SK-N-SH (cell line): Measurements from ENCODE around the gene TEX30. TPM values are rescaled to one million over a fixed set of nuclear protein-coding genes. Genes with fewer than 3 reads are reported as not detected.
A peak's percentile ranks its signal among the peaks of the same experiment; 100 is the strongest.

Source experiments
- CTCF ChIA-PET: fragments of 300-600, 350-600 bp; formaldehyde crosslinking; extraction: SDS; loops from one replicate; lab custom pipeline; 2021; lab: Yijun Ruan, JAX
- POLR2A ChIA-PET: fragments of 350-600 bp; sonication (Branson Sonifier 250); formaldehyde crosslinking; extraction: SDS; loops from one replicate; lab custom pipeline; 2020; ENCODE audit warnings: antibody characterized with exemption, inconsistent platforms; lab: Yijun Ruan, JAX
- DNase-seq: peaks from one replicate; pipeline ENCODE4 v3.0.0; 2012
- H2AFZ ChIP-seq: fragments of 200-600 bp; sonication (generic); 2 replicates; pipeline ENCODE4 v1.8.1; 2016; ENCODE audit warnings: antibody characterized with exemption, mild to moderate bottlenecking, low read depth
- H3F3A ChIP-seq: fragments of 200-600 bp; sonication (generic); replicated peaks from 2 replicates; pipeline ENCODE3; 2016; ENCODE audit warnings: antibody characterized with exemption, mild to moderate bottlenecking; ENCODE audit not compliant: insufficient read depth
- H3K27ac ChIP-seq, 2 experiments: fragments of 200-500 bp in 1 of 2; fragments of 200-600 bp in 1 of 2; sonication (Bioruptor generic) in 1 of 2; sonication (generic), shearing (Covaris generic) in 1 of 2; 2 replicates each; pipeline versions ENCODE4 v1.5.1 to v1.6.1; 2014 to 2016; ENCODE audit warnings: low read depth in 2 of 2, inconsistent platforms in 1 of 2, low read length in 1 of 2, mild to moderate bottlenecking in 1 of 2, mixed read lengths in 1 of 2
- H3K27me3 ChIP-seq: fragments of 200-600 bp; sonication (generic), shearing (Covaris generic); 2 replicates; pipeline ENCODE4 v1.6.1; 2016; ENCODE audit warnings: mixed run types; ENCODE audit not compliant: insufficient read depth
- H3K36me3 ChIP-seq, 2 experiments: fragments of 200-500 bp in 1 of 2; fragments of 200-600 bp in 1 of 2; sonication (Bioruptor generic) in 1 of 2; sonication (generic) in 1 of 2; replicated peaks in 1 of 2; 2 replicates each; pipeline versions ENCODE3 to v1.5.1; 2014 to 2016; ENCODE audit warnings: low read length in 1 of 2, mild to moderate bottlenecking in 1 of 2; ENCODE audit not compliant: insufficient read depth in 2 of 2, control insufficient read depth in 1 of 2
- H3K4me1 ChIP-seq, 2 experiments: fragments of 200-500 bp in 1 of 2; fragments of 200-600 bp in 1 of 2; sonication (Bioruptor generic) in 1 of 2; sonication (generic), shearing (Covaris generic) in 1 of 2; 2 replicates each; pipeline versions ENCODE4 v1.5.1 to v1.6.1; 2014 to 2016; ENCODE audit warnings: low read depth in 1 of 2, low read length in 1 of 2, mixed run types in 1 of 2; ENCODE audit not compliant: insufficient read depth in 2 of 2, control insufficient read depth in 1 of 2
- H3K4me2 ChIP-seq: fragments of 200-600 bp; sonication (generic), shearing (Covaris generic); 2 replicates; pipeline ENCODE4 v1.6.1; 2017; ENCODE audit warnings: mixed run types
- H3K4me3 ChIP-seq, 2 experiments: fragments of 200-500 bp in 1 of 2; fragments of 200-600 bp in 1 of 2; sonication (Bioruptor generic) in 1 of 2; sonication (generic), shearing (Covaris generic) in 1 of 2; 2 replicates each; pipeline versions ENCODE4 v1.5.1 to v1.8.1; 2014 to 2016; ENCODE audit warnings: low read depth in 2 of 2, inconsistent platforms in 1 of 2, low read length in 1 of 2, mild to moderate bottlenecking in 1 of 2, mixed read lengths in 1 of 2, moderate library complexity in 1 of 2
- H3K79me2 ChIP-seq: fragments of 200-600 bp; sonication (generic); 2 replicates; pipeline ENCODE4 v1.8.1; 2017; ENCODE audit warnings: mild to moderate bottlenecking; ENCODE audit not compliant: insufficient read depth
- H3K9ac ChIP-seq: fragments of 200-600 bp; sonication (generic); 2 replicates; pipeline ENCODE4 v1.6.1; 2017; ENCODE audit warnings: mixed run types
- H3K9me2 ChIP-seq: fragments of 200-600 bp; sonication (generic); 2 replicates; pipeline ENCODE4 v1.6.1; 2017; ENCODE audit warnings: mixed run types
- H3K9me3 ChIP-seq: fragments of 200-600 bp; sonication (generic); 2 replicates; pipeline ENCODE4 v1.6.1; 2017; ENCODE audit warnings: mixed run types, mild to moderate bottlenecking, moderate library complexity
- H4K20me1 ChIP-seq: fragments of 200-600 bp; sonication (generic); 2 replicates; pipeline ENCODE4 v1.6.1; 2017; ENCODE audit warnings: mild to moderate bottlenecking, mixed run types; ENCODE audit not compliant: insufficient read depth
- EZH2phosphoT487 ChIP-seq: fragments of 200-600 bp; sonication (generic); IDR thresholded peaks from 2 replicates; pipeline ENCODE4 v1.6.1; 2017; ENCODE audit warnings: low read depth, mixed run types, mild to moderate bottlenecking, antibody characterized with exemption, moderate library complexity, borderline replicate concordance
- FOSL2 ChIP-seq: IDR thresholded peaks from 2 replicates; pipeline ENCODE4 v1.4.0; 2012; ENCODE audit warnings: low read depth, mild to moderate bottlenecking, moderate library complexity, borderline replicate concordance
- FOXM1 ChIP-seq: IDR thresholded peaks from 2 replicates; pipeline ENCODE4 v1.4.0; 2012; ENCODE audit warnings: low read depth, mild to moderate bottlenecking
- RAD21 ChIP-seq: IDR thresholded peaks from 2 replicates; pipeline ENCODE4 v1.6.1; 2012; ENCODE audit warnings: mild to moderate bottlenecking, low read length
- RFX5 ChIP-seq: IDR thresholded peaks from 2 replicates; pipeline ENCODE4 v1.6.1; 2012; ENCODE audit warnings: mild to moderate bottlenecking, improper control_type of control experiment, low read length
- TEAD4 ChIP-seq: IDR thresholded peaks from 2 replicates; pipeline ENCODE4 v1.4.0; 2012; ENCODE audit warnings: mild to moderate bottlenecking, borderline replicate concordance; ENCODE audit not compliant: insufficient read depth
- WGBS: methylation state at CpG from one replicate; pipeline ENCODE4 v1.1.6; 2017; ENCODE audit warnings: low lambda C conversion rate; 5-methylcytosine and 5-hydroxymethylcytosine counted together
- polyA plus RNA-seq, 3 experiments: library from polyadenylated mRNA; depleted of rRNA; stranded (reverse); fragments of >200 nt; gene quantifications; 2 replicates each; pipeline ENCODE4 v1.2.3, GENCODE V29; 2012
- TF ChIP-seq, protein P1 (sequence below): IDR thresholded peaks from 2 replicates; pipeline ENCODE4 v1.4.0; 2012; ENCODE audit warnings: low read depth, borderline replicate concordance
- TF ChIP-seq, protein P2 (sequence below): fragments of 200-600 bp; sonication (generic); IDR thresholded peaks from 2 replicates; pipeline ENCODE4 v1.6.1; 2017; ENCODE audit warnings: antibody characterized with exemption, mild to moderate bottlenecking, moderate library complexity

TEX30 gene
- polyA plus RNA-seq, 1 of the 3 experiments (the other 2 are of a cell fraction), result 7.2 TPM

DNA sequence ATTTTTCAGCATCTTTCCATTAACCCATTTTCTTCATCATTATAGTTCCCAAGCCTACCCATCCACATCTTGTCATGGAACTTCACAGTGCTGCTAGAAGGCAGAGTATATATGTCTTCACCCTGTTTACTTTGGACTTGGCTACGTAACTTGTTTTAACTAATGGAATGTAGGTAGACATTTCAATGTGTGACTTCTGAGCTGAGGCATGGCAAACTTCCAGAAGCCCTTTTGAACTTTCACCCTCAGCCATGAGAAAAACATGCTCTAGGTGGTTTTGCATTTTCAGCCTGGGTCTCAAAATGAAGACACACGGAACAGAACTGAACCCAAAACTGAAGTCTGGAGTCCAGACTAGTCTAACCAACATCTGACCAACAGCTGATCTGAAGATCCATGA lies 3.2 kb downstream of the TEX30 start:
- no peak for DNase-seq
- CTCF ChIA-PET, result interaction anchor here (1.1 to 2.5 kb wide), 4 partner anchors 117 to 180 kb away, joined by 3 to 17 read pairs (median 4); no protein-coding TSS in a partner anchor
- H3K79me2 ChIP-seq, result peaks cover 21% of the 10 kb centered on the region; the same call in 1 of the 2 replicates
- no peaks in the 10 kb centered on the region for H3K9me2 ChIP-seq
- H3K36me3 ChIP-seq, result peaks cover 8 to 11% of the 10 kb centered on the region in 2 experiments
- POLR2A ChIA-PET, result no interaction called here
- no peak overlapping the region for H3K27ac ChIP-seq
- no peak for TF ChIP-seq TEAD4
- H3F3A ChIP-seq, result peaks cover 5% of the 10 kb centered on the region
- H3K4me3 ChIP-seq, result no peak overlapping the region
- H2AFZ ChIP-seq, result no peak overlapping the region
- no peak overlapping the region for H3K4me2 ChIP-seq
- no peak overlapping the region for H3K9ac ChIP-seq
- H3K9me3 ChIP-seq, result no peaks in the 10 kb centered on the region
- H4K20me1 ChIP-seq, result no peaks in the 10 kb centered on the region
- 100% methylated on average over 2 of the region's 2 CpGs for WGBS
- peaks cover 0 to 13% of the 10 kb centered on the region in 2 experiments; a peak in 2 of 4 replicates for H3K4me1 ChIP-seq
- H3K27me3 ChIP-seq, result no peaks in the 10 kb centered on the region

DNA sequence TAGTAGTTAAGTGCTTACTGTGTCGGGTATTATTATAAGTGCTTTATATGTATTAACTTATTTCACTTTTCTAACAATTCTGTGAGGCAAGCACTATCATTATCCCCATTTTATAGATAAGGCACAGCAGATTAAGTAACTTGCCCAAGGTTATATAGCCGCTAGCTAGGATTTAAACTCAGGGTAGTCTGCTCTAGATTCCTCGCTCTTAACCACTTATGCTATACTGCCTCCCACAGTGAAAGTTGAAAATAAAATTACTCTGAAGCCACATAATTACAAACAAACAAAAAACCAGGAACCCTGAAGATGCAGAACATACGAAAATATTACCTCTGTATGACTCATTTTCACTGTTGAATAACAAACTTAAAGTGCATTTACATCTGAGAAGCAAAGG lies 3.9 kb downstream of the TEX30 start:
- Histone ChIP-seq H4K20me1 (no peaks in the 10 kb centered on the region), H3K9ac (no peak overlapping the region), H3K27ac (no peak overlapping the region), H3K4me2 (no peak overlapping the region), H2AFZ (peak overlapping the region; percentile 9; the same call in 1 of the 2 replicates), H3K36me3 (peaks cover 11% of the 10 kb centered on the region in 2 experiments), H3F3A (no peaks in the 10 kb centered on the region), H3K4me3 (no peak overlapping the region), H3K9me2 (no peaks in the 10 kb centered on the region), H3K79me2 (peaks cover 21% of the 10 kb centered on the region; the same call in 1 of the 2 replicates), H3K4me1 (peaks cover 0 to 16% of the 10 kb centered on the region in 2 experiments; a peak in 2 of 4 replicates), H3K9me3 (no peaks in the 10 kb centered on the region), H3K27me3 (no peaks in the 10 kb centered on the region)
- WGBS, result 78% methylated on average over 4 of the region's 4 CpGs
- peak; percentile 20 for DNase-seq
- ChIA-PET CTCF (interaction anchor here (0.6 to 2.7 kb wide), 9 partner anchors 45 to 196 kb away, joined by 3 to 17 read pairs (median 5); partner anchors contain the start of gene TPP2), POLR2A (no interaction called here)
- TF ChIP-seq, protein P1, sequence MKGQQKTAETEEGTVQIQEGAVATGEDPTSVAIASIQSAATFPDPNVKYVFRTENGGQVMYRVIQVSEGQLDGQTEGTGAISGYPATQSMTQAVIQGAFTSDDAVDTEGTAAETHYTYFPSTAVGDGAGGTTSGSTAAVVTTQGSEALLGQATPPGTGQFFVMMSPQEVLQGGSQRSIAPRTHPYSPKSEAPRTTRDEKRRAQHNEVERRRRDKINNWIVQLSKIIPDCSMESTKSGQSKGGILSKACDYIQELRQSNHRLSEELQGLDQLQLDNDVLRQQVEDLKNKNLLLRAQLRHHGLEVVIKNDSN, result no peak
- TF ChIP-seq EZH2phosphoT487, result no peak
- TF ChIP-seq FOSL2, result no peak
- TF ChIP-seq, protein P2, sequence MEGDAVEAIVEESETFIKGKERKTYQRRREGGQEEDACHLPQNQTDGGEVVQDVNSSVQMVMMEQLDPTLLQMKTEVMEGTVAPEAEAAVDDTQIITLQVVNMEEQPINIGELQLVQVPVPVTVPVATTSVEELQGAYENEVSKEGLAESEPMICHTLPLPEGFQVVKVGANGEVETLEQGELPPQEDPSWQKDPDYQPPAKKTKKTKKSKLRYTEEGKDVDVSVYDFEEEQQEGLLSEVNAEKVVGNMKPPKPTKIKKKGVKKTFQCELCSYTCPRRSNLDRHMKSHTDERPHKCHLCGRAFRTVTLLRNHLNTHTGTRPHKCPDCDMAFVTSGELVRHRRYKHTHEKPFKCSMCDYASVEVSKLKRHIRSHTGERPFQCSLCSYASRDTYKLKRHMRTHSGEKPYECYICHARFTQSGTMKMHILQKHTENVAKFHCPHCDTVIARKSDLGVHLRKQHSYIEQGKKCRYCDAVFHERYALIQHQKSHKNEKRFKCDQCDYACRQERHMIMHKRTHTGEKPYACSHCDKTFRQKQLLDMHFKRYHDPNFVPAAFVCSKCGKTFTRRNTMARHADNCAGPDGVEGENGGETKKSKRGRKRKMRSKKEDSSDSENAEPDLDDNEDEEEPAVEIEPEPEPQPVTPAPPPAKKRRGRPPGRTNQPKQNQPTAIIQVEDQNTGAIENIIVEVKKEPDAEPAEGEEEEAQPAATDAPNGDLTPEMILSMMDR, result peak; percentile 28; the same call in 1 of the 2 replicates
- peak; percentile 56 for TF ChIP-seq RAD21

DNA sequence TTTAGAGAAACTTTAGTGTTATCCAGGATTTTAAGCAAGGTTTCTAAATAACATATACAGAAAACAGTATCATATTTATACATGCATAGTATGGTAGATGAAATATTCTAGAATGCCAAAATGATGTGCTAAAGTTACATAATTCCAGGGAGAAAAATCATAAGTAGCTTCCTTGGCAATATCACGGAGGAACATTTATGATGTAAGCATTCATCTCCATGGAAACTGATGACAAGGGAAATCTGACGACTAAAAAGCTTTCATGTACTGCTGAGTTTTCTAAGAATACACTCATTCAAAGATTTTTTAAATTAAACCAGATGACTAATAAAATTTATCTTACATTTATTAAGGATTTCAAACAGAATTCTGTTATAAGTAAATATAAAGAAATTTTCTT lies 4.7 kb downstream of the TEX30 start:
- Histone ChIP-seq H3K36me3 (peaks cover 11% of the 10 kb centered on the region in 2 experiments), H3K4me1 (peaks cover 0 to 11% of the 10 kb centered on the region in 2 experiments; a peak in 2 of 4 replicates), H2AFZ (no peak overlapping the region), H3K4me3 (no peak overlapping the region), H4K20me1 (no peaks in the 10 kb centered on the region), H3K4me2 (no peak overlapping the region), H3K27ac (no peak overlapping the region), H3K79me2 (peaks cover 21% of the 10 kb centered on the region; the same call in 1 of the 2 replicates), H3K27me3 (no peaks in the 10 kb centered on the region), H3K9me2 (no peaks in the 10 kb centered on the region), H3F3A (no peaks in the 10 kb centered on the region), H3K9ac (no peak overlapping the region), H3K9me3 (no peaks in the 10 kb centered on the region)
- ChIA-PET CTCF (interaction anchor here (0.9 to 2.7 kb wide), 9 partner anchors 43 to 195 kb away, joined by 3 to 17 read pairs (median 5); partner anchors contain the start of gene TPP2), POLR2A (interaction anchor here (0.9 kb wide), 1 partner anchor 32 kb away, joined by 3 read pairs; no protein-coding TSS in a partner anchor)
- no peak for DNase-seq
- TF ChIP-seq RFX5 (peak; percentile 63; the same call in 1 of the 2 replicates), FOXM1 (no peak)
- WGBS, result 88% methylated on average over 2 of the region's 2 CpGs
